A673 (cell line): ENCODE results near the gene DAB1.

Experiments used
- EZH2 ChIP-seq: fragments of 200-600 bp; sonication (generic); IDR thresholded peaks from 2 replicates; pipeline ENCODE4 v1.6.1; 2017; ENCODE audit warnings: borderline replicate concordance, low read depth, mild to moderate bottlenecking, mixed read lengths, antibody characterized with exemption, low read length; ENCODE audit not compliant: poor library complexity, severe bottlenecking
- TF ChIP-seq, protein P1 (sequence below): fragments of 300-800, 200-600 bp; sonication (generic); conservative IDR thresholded peaks from 2 replicates; pipeline ENCODE4 v1.5.1; 2017; ENCODE audit warnings: low read depth, mild to moderate bottlenecking, antibody characterized with exemption, low read length, moderate library complexity, mixed read lengths

DNA sequence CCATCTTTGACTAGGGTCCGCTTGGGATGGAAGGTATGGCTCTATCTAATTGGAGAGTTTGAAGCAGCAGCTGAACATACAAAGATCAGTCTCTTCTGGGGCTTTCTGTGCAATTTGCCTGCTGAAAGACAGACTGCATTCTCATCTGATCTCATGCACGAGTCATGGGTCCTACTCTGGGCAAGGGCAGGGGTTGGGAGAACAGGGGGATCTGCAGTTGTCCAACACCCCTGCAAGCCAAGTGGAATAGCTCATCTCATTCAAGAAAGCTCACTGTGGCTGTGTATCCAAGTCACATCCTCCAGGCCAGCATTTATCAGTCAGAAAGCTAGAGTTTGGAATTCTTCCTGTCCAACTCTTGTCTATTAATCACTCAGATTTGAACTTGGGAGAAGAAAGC lies 280.9 kb downstream of the DAB1 start:
- TF ChIP-seq, protein P1, sequence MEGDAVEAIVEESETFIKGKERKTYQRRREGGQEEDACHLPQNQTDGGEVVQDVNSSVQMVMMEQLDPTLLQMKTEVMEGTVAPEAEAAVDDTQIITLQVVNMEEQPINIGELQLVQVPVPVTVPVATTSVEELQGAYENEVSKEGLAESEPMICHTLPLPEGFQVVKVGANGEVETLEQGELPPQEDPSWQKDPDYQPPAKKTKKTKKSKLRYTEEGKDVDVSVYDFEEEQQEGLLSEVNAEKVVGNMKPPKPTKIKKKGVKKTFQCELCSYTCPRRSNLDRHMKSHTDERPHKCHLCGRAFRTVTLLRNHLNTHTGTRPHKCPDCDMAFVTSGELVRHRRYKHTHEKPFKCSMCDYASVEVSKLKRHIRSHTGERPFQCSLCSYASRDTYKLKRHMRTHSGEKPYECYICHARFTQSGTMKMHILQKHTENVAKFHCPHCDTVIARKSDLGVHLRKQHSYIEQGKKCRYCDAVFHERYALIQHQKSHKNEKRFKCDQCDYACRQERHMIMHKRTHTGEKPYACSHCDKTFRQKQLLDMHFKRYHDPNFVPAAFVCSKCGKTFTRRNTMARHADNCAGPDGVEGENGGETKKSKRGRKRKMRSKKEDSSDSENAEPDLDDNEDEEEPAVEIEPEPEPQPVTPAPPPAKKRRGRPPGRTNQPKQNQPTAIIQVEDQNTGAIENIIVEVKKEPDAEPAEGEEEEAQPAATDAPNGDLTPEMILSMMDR, result no peak
- TF ChIP-seq EZH2, result no peak
